PC-9 (cell line): ENCODE data around the gene RIPOR3. TPM values are rescaled to one million over a fixed set of nuclear protein-coding genes. Genes with fewer than 3 reads are reported as not detected.

Source experiments
- BruUV-seq: library from RNA; stranded (reverse); fragments of 400-500 nt; replicated peaks from 2 replicates; lab custom pipeline; 2021; lab: Mats Ljungman, UMichigan
- CTCF ChIA-PET: fragments of 300-600 bp; sonication (Branson Sonifier 250); formaldehyde crosslinking; loops from one replicate; lab custom pipeline; 2022; ENCODE audit warnings: antibody characterized with exemption; lab: Charles Lee
- POLR2A ChIA-PET: fragments of 300-600 bp; sonication (Branson Sonifier 250); formaldehyde crosslinking; loops from one replicate; lab custom pipeline; 2022; ENCODE audit warnings: antibody characterized with exemption; ENCODE audit not compliant: unreplicated experiment; lab: Charles Lee
- DNase-seq, 2 experiments: peaks; one replicate each; pipeline versions ENCODE4 v3.0.0 to v3.0.0-alpha.2; 2015 to 2022; ENCODE audit warnings: mixed read lengths in 1 of 2
- H2AFZ ChIP-seq: fragments of 200-600 bp; sonication (generic); 2 replicates; pipeline ENCODE4 v1.8.1; 2017; ENCODE audit warnings: antibody characterized with exemption
- H3F3A ChIP-seq: fragments of 200-600 bp; sonication (generic); 2 replicates; pipeline ENCODE4 v1.8.1; 2017; ENCODE audit warnings: antibody characterized with exemption, mild to moderate bottlenecking, low read depth; ENCODE audit not compliant: insufficient read depth
- H3K27ac ChIP-seq: fragments of 200-600 bp; sonication (generic); 2 replicates; pipeline ENCODE4 v1.6.1; 2016; ENCODE audit warnings: mixed run types
- H3K27me3 ChIP-seq: fragments of 200-600 bp; sonication (generic); 2 replicates; pipeline ENCODE4 v1.6.1; 2016; ENCODE audit warnings: low read depth, mixed run types; ENCODE audit not compliant: insufficient read depth
- H3K36me3 ChIP-seq: fragments of 200-600 bp; sonication (generic); 2 replicates; pipeline ENCODE4 v1.6.1; 2016; ENCODE audit warnings: low read depth, mixed run types
- H3K4me1 ChIP-seq: fragments of 200-600 bp; sonication (generic); replicated peaks from 2 replicates; pipeline ENCODE4 v1.6.1; 2016; ENCODE audit warnings: mixed run types; ENCODE audit not compliant: insufficient read depth
- H3K4me2 ChIP-seq: fragments of 200-600 bp; sonication (generic); 2 replicates; pipeline ENCODE4 v1.6.1; 2017; ENCODE audit warnings: mixed run types
- H3K4me3 ChIP-seq: fragments of 200-600 bp; sonication (generic); 2 replicates; pipeline ENCODE4 v1.6.1; 2016; ENCODE audit warnings: mixed run types
- H3K79me2 ChIP-seq: fragments of 200-600 bp; sonication (generic); 2 replicates; pipeline ENCODE4 v1.6.1; 2017; ENCODE audit warnings: low read depth, mixed run types
- H3K9me2 ChIP-seq: fragments of 200-600 bp; sonication (generic); 2 replicates; pipeline ENCODE4 v1.8.1; 2017; ENCODE audit warnings: mild to moderate bottlenecking; ENCODE audit not compliant: insufficient read depth
- H3K9me3 ChIP-seq: fragments of 200-600 bp; sonication (generic); 2 replicates; pipeline ENCODE4 v1.8.1; 2016; ENCODE audit warnings: low read depth; ENCODE audit not compliant: insufficient read depth
- H4K20me1 ChIP-seq: fragments of 200-600 bp; sonication (generic); 2 replicates; pipeline ENCODE4 v1.8.1; 2017; ENCODE audit not compliant: insufficient read depth
- EZH2 ChIP-seq: fragments of 200-600 bp; sonication (generic); IDR thresholded peaks from 2 replicates; pipeline ENCODE4 v1.8.0; 2017; ENCODE audit warnings: antibody characterized with exemption, low read depth
- intact Hi-C: fragments of 100-400 bp; cut with micrococcal nuclease; formaldehyde crosslinking; loops from one replicate; pipeline ENCODE4 v1.10.0; 2022; ENCODE audit not compliant: unreplicated experiment
- total RNA-seq: library from RNA; stranded (reverse); gene quantifications from 2 replicates; pipeline ENCODE4 v1.2.3, GENCODE V29; 2021
- TF ChIP-seq, protein P1 (sequence below): fragments of 200-600 bp; sonication (generic); conservative IDR thresholded peaks from 2 replicates; pipeline ENCODE4 v1.6.1; 2017; ENCODE audit warnings: mixed run types, antibody characterized with exemption, mild to moderate bottlenecking, moderate library complexity

The RIPOR3 gene
- total RNA-seq, 1 experiment from 2014 or later, result 6.3 TPM

DNA sequence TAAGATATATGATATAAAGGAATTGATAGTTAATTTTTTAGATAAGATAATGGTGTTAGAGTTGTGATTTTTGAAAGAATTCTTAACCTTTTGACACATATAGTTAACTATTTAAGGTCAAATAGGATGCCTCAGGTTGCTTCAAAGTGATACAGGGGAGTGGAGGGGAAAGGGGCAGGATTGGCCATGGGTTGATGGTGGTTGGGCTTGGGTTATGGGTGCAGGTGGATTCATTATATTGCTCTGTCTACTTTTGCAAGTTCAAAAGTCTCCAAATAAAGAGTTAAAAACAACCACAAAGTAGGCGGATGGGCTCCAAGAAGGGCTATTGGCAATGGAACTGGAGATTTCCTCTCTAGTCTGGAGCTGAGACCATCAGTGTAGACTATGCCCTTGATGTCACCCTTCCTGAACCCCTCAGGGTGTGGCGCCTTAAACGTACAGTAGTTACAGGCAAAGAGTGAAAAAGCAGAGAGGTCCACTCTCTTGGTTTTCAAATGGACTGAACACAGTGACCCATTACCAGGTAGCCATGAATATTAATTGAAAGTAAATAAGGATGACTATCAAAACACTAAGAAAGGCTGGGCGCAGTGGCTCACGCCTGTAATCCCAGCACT, 100.0 kb downstream of the RIPOR3 start:
- no peaks in the 10 kb centered on the region for H3K27me3 ChIP-seq
- H2AFZ ChIP-seq, result no peak overlapping the region
- H3K9me2 ChIP-seq, result no peaks in the 10 kb centered on the region
- POLR2A ChIA-PET, result no interaction called here
- no peak overlapping the region for H3K27ac ChIP-seq
- H3K79me2 ChIP-seq, result no peaks in the 10 kb centered on the region
- H3F3A ChIP-seq, result peaks cover 3% of the 10 kb centered on the region; the same call in 1 of the 2 replicates
- intact Hi-C loops, result no loop called here
- CTCF ChIA-PET, result no interaction called here
- no peak for TF ChIP-seq EZH2
- TF ChIP-seq, protein P1, sequence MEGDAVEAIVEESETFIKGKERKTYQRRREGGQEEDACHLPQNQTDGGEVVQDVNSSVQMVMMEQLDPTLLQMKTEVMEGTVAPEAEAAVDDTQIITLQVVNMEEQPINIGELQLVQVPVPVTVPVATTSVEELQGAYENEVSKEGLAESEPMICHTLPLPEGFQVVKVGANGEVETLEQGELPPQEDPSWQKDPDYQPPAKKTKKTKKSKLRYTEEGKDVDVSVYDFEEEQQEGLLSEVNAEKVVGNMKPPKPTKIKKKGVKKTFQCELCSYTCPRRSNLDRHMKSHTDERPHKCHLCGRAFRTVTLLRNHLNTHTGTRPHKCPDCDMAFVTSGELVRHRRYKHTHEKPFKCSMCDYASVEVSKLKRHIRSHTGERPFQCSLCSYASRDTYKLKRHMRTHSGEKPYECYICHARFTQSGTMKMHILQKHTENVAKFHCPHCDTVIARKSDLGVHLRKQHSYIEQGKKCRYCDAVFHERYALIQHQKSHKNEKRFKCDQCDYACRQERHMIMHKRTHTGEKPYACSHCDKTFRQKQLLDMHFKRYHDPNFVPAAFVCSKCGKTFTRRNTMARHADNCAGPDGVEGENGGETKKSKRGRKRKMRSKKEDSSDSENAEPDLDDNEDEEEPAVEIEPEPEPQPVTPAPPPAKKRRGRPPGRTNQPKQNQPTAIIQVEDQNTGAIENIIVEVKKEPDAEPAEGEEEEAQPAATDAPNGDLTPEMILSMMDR, result no peak
- DNase-seq, result no peak
- no peaks in the 10 kb centered on the region for H3K4me1 ChIP-seq
- no peak overlapping the region for H3K4me3 ChIP-seq
- no peak overlapping the region for H3K4me2 ChIP-seq
- H3K36me3 ChIP-seq, result no peaks in the 10 kb centered on the region; the same call in 1 of the 2 replicates
- no peaks in the 10 kb centered on the region for H3K9me3 ChIP-seq
- H4K20me1 ChIP-seq, result no peaks in the 10 kb centered on the region
- BruUV-seq, result no TSS peak

DNA sequence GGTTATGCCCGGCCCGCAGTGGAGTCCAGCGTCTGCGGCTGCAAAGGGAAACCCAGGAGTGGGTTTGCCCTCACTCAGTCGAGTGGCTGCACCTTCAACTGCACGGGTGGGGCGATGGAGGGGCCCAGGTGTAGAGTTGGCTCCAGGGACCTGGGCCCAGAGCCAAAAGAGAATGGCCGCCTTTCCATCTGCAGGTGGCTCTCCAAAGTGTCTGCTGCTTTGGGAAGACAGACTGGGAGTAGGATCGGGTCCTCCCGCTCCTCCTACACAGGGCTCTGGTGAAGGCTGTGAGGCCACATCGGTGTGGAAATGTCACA, 101.0 kb downstream of the RIPOR3 start:
- Histone ChIP-seq H3F3A (peaks cover 3% of the 10 kb centered on the region; the same call in 1 of the 2 replicates), H3K4me1 (no peaks in the 10 kb centered on the region), H3K36me3 (peaks cover 7% of the 10 kb centered on the region; the same call in 1 of the 2 replicates), H3K4me2 (no peak overlapping the region), H3K9me2 (no peaks in the 10 kb centered on the region), H3K4me3 (no peak overlapping the region), H4K20me1 (no peaks in the 10 kb centered on the region), H3K79me2 (no peaks in the 10 kb centered on the region), H3K9me3 (no peaks in the 10 kb centered on the region), H2AFZ (no peak overlapping the region), H3K27me3 (no peaks in the 10 kb centered on the region), H3K27ac (no peak overlapping the region)
- ChIA-PET CTCF (interaction anchor here (1.1 kb wide), 1 partner anchor 198 kb away, joined by 3 read pairs; no protein-coding TSS in a partner anchor), POLR2A (no interaction called here)
- BruUV-seq, result no TSS peak
- TF ChIP-seq EZH2, result no peak
- TF ChIP-seq, protein P1, result no peak
- intact Hi-C loops, result no loop called here
- DNase-seq, result no peak

DNA sequence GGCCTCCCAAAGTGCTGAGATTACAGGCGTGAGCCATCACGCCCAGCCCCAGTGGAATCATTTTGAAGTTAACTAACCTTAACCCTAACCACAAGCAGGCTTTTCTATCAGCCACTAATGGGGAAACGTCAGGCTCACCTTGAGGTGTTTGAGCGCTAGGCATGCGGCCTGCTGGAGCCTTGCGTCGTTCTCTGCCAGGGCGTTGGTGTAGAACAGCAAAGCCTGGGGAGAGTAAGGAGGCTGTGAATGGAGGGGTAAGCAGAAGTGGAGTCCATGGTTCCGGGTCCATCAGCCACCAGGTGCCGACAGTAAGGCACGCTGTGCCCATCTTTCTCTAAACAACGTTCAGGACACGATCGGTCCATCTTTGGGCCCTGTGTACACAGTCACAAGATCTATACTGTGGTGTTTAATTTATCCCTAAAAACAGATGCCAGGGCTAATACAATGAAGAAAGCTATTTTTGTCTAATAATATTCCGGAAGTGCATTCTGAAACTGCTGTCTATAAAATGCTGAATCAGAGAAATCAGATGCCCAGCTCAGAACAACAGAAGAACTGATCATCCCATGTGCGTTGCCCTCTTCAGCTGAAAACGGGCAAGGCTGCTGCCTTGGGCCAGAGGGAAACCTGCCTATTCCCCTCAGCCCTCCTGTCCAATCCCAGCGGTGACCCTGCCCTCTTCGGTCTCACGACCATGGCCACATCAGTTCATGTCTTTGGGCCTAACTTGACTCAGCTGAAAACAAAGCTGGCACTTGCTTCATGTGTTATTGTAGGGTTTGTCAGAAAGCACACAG, 101.6 kb downstream of the RIPOR3 start:
- Histone ChIP-seq H4K20me1 (no peaks in the 10 kb centered on the region), H3K4me1 (no peaks in the 10 kb centered on the region), H3K9me2 (no peaks in the 10 kb centered on the region), H3K27ac (no peak overlapping the region), H3K9me3 (no peaks in the 10 kb centered on the region), H2AFZ (no peak overlapping the region), H3F3A (peaks cover 3% of the 10 kb centered on the region; the same call in 1 of the 2 replicates), H3K79me2 (no peaks in the 10 kb centered on the region), H3K4me3 (no peak overlapping the region), H3K4me2 (no peak overlapping the region), H3K36me3 (peaks cover 7% of the 10 kb centered on the region; the same call in 1 of the 2 replicates), H3K27me3 (no peaks in the 10 kb centered on the region)
- ChIA-PET POLR2A (no interaction called here), CTCF (interaction anchor here (1.1 kb wide), 1 partner anchor 198 kb away, joined by 3 read pairs; no protein-coding TSS in a partner anchor)
- TF ChIP-seq, protein P1, result no peak
- no peak for TF ChIP-seq EZH2
- DNase-seq, result no peak
- BruUV-seq, result no TSS peak
- intact Hi-C loops, result loop anchor here (2.0 to 5.0 kb wide), 2 partner anchors 153 to 199 kb away; no protein-coding TSS in a partner anchor
